HFFc6 (cell line): ENCODE data around the gene OXTR. TPM values are rescaled to one million over a fixed set of nuclear protein-coding genes. Genes with fewer than 3 reads are reported as not detected.
A peak's percentile ranks its signal among the peaks of the same experiment; 100 is the strongest.

Experiments used
- DNase-seq: peaks from one replicate; pipeline ENCODE4 v3.0.0-alpha.2; 2018
- H3K27ac Mint-ChIP-seq: 2 replicates; pipeline ENCODE4 v1.8.0; 2020; ENCODE audit warnings: mild to moderate bottlenecking, mixed read lengths
- H3K27me3 Mint-ChIP-seq: 2 replicates; pipeline ENCODE4 v1.8.0; 2021; ENCODE audit warnings: mild to moderate bottlenecking, moderate library complexity, mixed read lengths; ENCODE audit not compliant: insufficient read depth
- H3K36me3 Mint-ChIP-seq: 2 replicates; pipeline ENCODE4 v1.8.0; 2021; ENCODE audit warnings: low read depth, mixed read lengths
- H3K4me1 Mint-ChIP-seq: 2 replicates; pipeline ENCODE4 v1.8.0; 2020; ENCODE audit warnings: low read depth, mixed read lengths
- H3K4me3 Mint-ChIP-seq: 2 replicates; pipeline ENCODE4 v1.8.0; 2020; ENCODE audit warnings: mild to moderate bottlenecking, moderate library complexity, mixed read lengths
- H3K9me3 Mint-ChIP-seq: 2 replicates; pipeline ENCODE4 v1.8.0; 2020; ENCODE audit warnings: mild to moderate bottlenecking, mixed read lengths
- total RNA-seq, 6 experiments: library from RNA; stranded (reverse); fragmentation: NEBNext Ultra II Directional; extraction: Animal tissue kit (Norgen Biotek cat#: 25700); gene quantifications; 2 replicates in 1 of 6; 3 replicates in 5 of 6; pipeline ENCODE4 v1.2.3, GENCODE V29; 2021
- TF ChIP-seq, protein P1 (sequence below): fragments of 200-600 bp; sonication (generic); IDR thresholded peaks from 2 replicates; pipeline ENCODE4 v1.5.0; 2021; ENCODE audit warnings: antibody characterized with exemption, mild to moderate bottlenecking

Gene OXTR
- total RNA-seq, 6 experiments from 2014 or later = 596 to 899 (median 635) TPM

DNA sequence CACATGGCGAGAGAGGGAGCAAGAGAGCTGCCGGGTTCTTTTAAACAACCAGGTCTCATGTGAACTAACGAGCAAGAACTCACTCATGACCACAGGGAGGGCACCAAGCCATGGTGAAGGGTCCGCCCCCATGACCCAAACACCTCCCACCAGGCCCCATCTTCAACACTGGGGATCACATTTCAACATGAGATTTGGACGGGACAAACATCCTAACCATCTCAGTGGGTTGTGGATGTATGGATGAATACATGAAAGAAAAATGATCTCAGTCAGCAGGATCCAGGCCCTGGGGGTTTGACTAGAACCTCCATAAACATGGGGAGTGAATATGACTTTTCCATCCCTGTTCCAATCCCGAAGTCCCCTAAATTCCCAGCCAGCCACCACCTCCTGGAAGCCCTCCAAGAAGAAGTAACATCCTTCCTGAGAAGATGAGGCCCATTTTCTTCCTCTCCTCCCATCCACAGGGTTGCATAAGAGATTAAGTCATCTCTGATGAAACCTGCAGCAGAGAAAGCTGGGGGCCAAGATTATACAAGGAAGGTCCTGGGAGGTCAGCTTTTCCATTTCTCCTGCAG, 26.3 kb downstream of the OXTR start:
- Mint-ChIP-seq H3K27me3 (peaks cover 17% of the 10 kb centered on the region), H3K9me3 (no peaks in the 10 kb centered on the region), H3K27ac (peak overlapping the region; percentile 69), H3K36me3 (no peaks in the 10 kb centered on the region), H3K4me1 (peaks cover 57% of the 10 kb centered on the region), H3K4me3 (peak overlapping the region; percentile 2)
- peak; percentile 77 for DNase-seq
- TF ChIP-seq, protein P1, sequence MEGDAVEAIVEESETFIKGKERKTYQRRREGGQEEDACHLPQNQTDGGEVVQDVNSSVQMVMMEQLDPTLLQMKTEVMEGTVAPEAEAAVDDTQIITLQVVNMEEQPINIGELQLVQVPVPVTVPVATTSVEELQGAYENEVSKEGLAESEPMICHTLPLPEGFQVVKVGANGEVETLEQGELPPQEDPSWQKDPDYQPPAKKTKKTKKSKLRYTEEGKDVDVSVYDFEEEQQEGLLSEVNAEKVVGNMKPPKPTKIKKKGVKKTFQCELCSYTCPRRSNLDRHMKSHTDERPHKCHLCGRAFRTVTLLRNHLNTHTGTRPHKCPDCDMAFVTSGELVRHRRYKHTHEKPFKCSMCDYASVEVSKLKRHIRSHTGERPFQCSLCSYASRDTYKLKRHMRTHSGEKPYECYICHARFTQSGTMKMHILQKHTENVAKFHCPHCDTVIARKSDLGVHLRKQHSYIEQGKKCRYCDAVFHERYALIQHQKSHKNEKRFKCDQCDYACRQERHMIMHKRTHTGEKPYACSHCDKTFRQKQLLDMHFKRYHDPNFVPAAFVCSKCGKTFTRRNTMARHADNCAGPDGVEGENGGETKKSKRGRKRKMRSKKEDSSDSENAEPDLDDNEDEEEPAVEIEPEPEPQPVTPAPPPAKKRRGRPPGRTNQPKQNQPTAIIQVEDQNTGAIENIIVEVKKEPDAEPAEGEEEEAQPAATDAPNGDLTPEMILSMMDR = no peak

DNA sequence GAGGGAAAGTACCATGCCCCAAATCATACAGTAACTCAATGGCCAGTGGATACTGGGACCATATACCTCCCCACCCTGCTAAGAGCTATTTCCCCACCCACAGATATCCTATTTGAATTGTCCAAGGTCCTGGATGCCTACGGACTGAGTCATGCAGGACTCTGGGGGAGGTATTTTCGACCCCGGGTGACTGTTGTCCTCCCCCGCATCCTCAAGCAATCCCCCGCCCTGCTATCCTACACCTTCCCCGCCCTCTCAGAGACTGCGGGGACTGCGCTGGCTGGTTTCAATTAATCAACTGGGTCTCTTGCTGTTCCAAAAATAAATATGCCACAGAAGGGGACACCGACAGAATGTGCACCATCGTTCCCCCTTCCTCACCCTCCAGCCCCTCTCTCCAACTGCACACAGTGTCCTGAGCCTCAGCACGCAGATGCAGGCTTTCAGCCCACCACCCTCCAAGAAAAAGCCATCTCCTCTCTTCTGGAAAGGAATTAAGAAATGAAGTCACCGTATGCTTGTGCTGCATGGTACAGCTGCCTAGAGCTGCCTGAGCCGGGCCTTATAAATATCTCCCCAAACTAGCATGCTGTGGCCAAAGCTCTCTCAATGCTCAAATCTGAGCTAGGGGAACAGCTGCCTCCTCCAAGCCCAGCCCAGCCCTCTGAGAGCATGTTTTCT, 27.7 kb downstream of the OXTR start:
- H3K36me3 Mint-ChIP-seq = no peaks in the 10 kb centered on the region
- H3K4me1 Mint-ChIP-seq = peaks cover 57% of the 10 kb centered on the region
- TF ChIP-seq, protein P1 = no peak
- H3K27me3 Mint-ChIP-seq = peaks cover 15% of the 10 kb centered on the region
- H3K4me3 Mint-ChIP-seq = peak overlapping the region; percentile 81
- H3K27ac Mint-ChIP-seq = peak overlapping the region; percentile 69
- DNase-seq = peak; percentile 69
- no peaks in the 10 kb centered on the region for H3K9me3 Mint-ChIP-seq

DNA sequence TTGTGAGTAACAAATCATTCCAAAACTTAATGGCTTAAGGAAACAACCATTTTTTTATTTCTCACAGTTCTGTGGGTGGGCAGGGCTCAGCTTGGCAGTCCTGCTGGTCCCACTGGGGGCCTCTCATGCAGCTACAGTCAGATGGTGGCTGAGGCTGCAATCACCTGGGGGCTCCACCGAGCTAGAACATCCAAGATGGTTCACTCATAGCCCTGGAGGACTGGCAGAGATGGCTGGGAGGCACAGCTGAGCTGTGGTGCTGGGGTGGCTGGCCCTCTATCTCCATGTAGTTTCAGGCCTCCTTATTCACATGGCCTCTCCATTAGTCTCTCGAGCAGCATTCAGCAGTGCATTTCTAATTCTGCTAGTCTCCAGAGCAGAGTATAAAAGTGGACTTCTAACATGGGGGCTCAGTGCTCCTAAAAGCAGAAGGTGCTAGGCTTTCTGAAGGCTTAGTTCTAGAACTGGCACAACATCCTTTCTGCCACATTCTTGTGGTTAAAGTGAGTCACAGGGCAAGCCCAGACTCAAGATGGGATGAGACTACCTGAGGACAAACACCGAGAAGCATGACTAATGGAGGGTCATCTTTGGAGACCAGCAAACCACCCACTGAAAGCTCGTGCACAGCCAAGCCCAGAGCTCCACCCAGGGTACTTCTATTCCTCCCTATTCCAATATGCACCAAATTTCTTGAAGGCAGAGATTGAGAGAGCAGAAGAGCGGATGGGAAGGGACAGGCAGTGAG, 29.5 kb downstream of the OXTR start:
- TF ChIP-seq, protein P1 = no peak; the same call in 1 of the 2 replicates
- Mint-ChIP-seq H3K27me3 (peaks cover 4% of the 10 kb centered on the region), H3K9me3 (no peaks in the 10 kb centered on the region), H3K4me3 (peak overlapping the region; percentile 27; the same call in 1 of the 2 replicates), H3K4me1 (peaks cover 57% of the 10 kb centered on the region), H3K27ac (peak overlapping the region; percentile 72), H3K36me3 (no peaks in the 10 kb centered on the region)
- peak; percentile 88 for DNase-seq

DNA sequence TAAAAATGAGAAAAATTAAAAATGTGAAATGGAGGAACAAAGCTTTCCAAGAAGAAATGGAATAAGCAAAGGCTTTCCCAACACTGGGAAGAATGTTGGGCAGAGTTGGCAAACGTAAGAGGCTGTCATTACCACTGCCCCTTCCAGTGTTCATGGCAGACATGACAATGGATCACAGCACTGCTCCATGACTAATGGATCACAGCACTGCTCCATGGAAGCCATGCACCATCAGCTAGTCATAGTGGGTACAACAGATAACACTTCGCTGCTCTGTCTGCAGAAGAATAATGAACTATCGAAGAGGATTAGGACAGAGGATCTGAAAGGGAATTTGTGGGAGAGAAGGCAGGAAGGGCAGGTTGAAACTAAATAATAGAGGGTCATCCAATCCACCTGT, 30.8 kb downstream of the OXTR start:
- TF ChIP-seq, protein P1 = no peak
- Mint-ChIP-seq H3K4me1 (peaks cover 53% of the 10 kb centered on the region), H3K27me3 (peaks cover 6% of the 10 kb centered on the region), H3K9me3 (no peaks in the 10 kb centered on the region), H3K27ac (no peak overlapping the region), H3K36me3 (no peaks in the 10 kb centered on the region), H3K4me3 (no peak overlapping the region)
- DNase-seq = no peak

DNA sequence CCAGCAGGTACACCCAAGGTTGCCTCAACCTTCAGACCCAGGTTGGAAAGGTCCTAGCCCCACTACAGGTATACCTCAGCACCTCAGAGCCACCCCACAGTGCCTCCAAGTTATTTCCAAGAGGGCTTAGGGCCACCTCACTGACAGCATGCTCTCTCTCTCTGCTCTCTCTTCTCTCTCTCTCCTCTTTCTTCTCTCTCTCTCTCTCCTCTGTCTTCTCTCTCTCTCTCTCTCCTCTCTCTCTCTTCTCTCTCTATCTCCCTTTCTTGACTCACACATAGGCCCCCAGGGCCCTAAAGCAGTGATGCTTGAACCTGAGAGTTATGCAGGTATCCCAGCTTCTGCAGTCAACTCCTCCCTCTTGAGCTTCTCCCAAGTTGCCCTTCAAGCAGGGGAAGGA, 31.6 kb downstream of the OXTR start:
- Mint-ChIP-seq H3K36me3 (no peaks in the 10 kb centered on the region), H3K9me3 (no peaks in the 10 kb centered on the region), H3K4me3 (no peak overlapping the region), H3K27ac (no peak overlapping the region), H3K27me3 (peaks cover 5% of the 10 kb centered on the region), H3K4me1 (peaks cover 45% of the 10 kb centered on the region)
- no peak for DNase-seq
- TF ChIP-seq, protein P1 = no peak
